Measurements from ENCODE around the gene IER3. TPM values are rescaled to one million over a fixed set of nuclear protein-coding genes. Genes with fewer than 3 reads are reported as not detected.
A peak's percentile ranks its signal among the peaks of the same experiment; 100 is the strongest.

The IER3 gene
- polyA plus RNA-seq, 1 of the 3 experiments (the other 2 are of a cell fraction): 12.9 TPM

DNA sequence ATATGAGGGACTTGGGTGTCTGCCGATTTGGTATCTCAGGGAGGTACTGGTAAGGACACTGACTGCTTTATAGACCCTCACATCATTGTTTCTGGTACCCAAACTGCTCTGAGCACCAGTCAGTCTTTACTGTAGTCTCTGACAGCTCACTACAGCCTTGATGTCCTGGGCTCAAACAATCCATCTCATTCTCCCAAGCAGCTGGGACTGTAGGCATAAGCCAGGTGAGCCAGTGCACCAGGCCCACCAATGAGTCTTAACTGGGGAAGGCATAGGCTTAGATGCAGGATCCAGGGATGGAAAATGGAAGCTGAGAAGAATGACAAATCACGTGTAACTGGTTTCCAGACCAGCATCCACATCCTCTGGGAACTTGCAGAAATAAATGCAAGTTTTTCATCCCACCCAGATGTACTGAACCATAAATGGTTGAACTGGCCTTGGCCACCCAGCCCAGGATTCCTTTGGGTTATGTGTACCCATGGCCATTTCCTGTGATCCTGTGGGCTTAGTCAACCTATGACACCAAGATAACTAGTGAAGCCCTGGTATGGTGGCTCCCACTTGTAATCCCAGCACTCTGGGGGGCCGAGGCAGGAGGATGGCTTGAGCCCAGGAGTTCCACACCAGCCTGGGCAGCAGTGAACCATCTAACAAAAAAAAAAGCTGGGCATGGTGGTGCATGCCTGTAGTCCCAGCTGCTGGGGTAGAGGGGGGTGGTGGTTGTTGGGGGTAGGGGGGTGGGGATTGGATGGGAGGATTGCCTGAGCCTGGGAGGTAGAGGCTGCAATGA, 18.4 kb downstream of the IER3 start:
- no peaks in the 10 kb centered on the region for H3K9me2 ChIP-seq
- DNase-seq: peak; percentile 41
- CTCF ChIA-PET: interaction anchor here (1.1 to 42.4 kb wide), 5 partner anchors 9 to 185 kb away, joined by 3 to 838 read pairs (median 3); partner anchors contain the start of genes DHX16, FLOT1, MDC1 and NRM
- peaks cover 88% of the 10 kb centered on the region for H3F3A ChIP-seq (replicated peaks; ENCODE audit: insufficient read depth)
- WGBS (ENCODE audit: low lambda C conversion rate): 37% methylated on average over 3 of the region's 3 CpGs
- peaks cover 21 to 31% of the 10 kb centered on the region in 2 experiments for H3K4me1 ChIP-seq (ENCODE audit: control insufficient read depth in 1 of 2, insufficient read depth in 2 of 2, low read depth in 1 of 2, low read length in 1 of 2)
- H3K36me3 ChIP-seq (replicated peaks in 1 of 2; ENCODE audit: control insufficient read depth in 1 of 2, insufficient read depth in 2 of 2, low read length in 1 of 2): peaks cover 52 to 58% of the 10 kb centered on the region in 2 experiments
- H3K27me3 ChIP-seq (ENCODE audit: insufficient read depth): no peaks in the 10 kb centered on the region
- H4K20me1 ChIP-seq (ENCODE audit: insufficient read depth): peaks cover 58% of the 10 kb centered on the region
- peak overlapping the region; percentile 29 to 93; a peak in 3 of 4 replicates for H3K27ac ChIP-seq (ENCODE audit: low read depth in 2 of 2, low read length in 1 of 2)
- no peak overlapping the region for H3K4me3 ChIP-seq (ENCODE audit: low read depth in 2 of 2, low read length in 1 of 2)
- TF ChIP-seq GATA2 (CRISPR knock-in tag; IDR thresholded peaks at IDR 0.05) (no peak), SIN3A (IDR thresholded peaks at IDR 0.05; ENCODE audit: borderline replicate concordance, low read depth, low read length) (peak; percentile 75; the same call in 1 of the 2 replicates), NFIC (IDR thresholded peaks at IDR 0.05; ENCODE audit: borderline replicate concordance) (peak; percentile 31; the same call in 1 of the 2 replicates), TEAD4 (IDR thresholded peaks at IDR 0.05; ENCODE audit: borderline replicate concordance, insufficient read depth) (no peak), YY1 (IDR thresholded peaks at IDR 0.05; ENCODE audit: low read depth) (0 out of 2 replicates have a peak, but pooled peaks have one; percentile 37), JUND (IDR thresholded peaks at IDR 0.05) (peak; percentile 29), POLR2AphosphoS5 (IDR thresholded peaks at IDR 0.05; ENCODE audit: low read depth, low read length) (peak; percentile 92), FOSL2 (IDR thresholded peaks at IDR 0.05; ENCODE audit: borderline replicate concordance, low read depth) (no peak; the same call in 1 of the 2 replicates), ELF1 (IDR thresholded peaks at IDR 0.05) (0 out of 2 replicates have a peak, but pooled peaks have one; percentile 41)
- TF ChIP-seq, protein P1, sequence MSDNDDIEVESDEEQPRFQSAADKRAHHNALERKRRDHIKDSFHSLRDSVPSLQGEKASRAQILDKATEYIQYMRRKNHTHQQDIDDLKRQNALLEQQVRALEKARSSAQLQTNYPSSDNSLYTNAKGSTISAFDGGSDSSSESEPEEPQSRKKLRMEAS (IDR thresholded peaks at IDR 0.05; ENCODE audit: low read depth): 0 out of 2 replicates have a peak, but pooled peaks have one; percentile 1
- TF ChIP-seq, protein P2, sequence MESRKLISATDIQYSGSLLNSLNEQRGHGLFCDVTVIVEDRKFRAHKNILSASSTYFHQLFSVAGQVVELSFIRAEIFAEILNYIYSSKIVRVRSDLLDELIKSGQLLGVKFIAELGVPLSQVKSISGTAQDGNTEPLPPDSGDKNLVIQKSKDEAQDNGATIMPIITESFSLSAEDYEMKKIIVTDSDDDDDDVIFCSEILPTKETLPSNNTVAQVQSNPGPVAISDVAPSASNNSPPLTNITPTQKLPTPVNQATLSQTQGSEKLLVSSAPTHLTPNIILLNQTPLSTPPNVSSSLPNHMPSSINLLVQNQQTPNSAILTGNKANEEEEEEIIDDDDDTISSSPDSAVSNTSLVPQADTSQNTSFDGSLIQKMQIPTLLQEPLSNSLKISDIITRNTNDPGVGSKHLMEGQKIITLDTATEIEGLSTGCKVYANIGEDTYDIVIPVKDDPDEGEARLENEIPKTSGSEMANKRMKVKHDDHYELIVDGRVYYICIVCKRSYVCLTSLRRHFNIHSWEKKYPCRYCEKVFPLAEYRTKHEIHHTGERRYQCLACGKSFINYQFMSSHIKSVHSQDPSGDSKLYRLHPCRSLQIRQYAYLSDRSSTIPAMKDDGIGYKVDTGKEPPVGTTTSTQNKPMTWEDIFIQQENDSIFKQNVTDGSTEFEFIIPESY (IDR thresholded peaks at IDR 0.05; ENCODE audit: borderline replicate concordance, low read depth): peak; percentile 51; the same call in 1 of the 2 replicates
- TF ChIP-seq, protein P3, sequence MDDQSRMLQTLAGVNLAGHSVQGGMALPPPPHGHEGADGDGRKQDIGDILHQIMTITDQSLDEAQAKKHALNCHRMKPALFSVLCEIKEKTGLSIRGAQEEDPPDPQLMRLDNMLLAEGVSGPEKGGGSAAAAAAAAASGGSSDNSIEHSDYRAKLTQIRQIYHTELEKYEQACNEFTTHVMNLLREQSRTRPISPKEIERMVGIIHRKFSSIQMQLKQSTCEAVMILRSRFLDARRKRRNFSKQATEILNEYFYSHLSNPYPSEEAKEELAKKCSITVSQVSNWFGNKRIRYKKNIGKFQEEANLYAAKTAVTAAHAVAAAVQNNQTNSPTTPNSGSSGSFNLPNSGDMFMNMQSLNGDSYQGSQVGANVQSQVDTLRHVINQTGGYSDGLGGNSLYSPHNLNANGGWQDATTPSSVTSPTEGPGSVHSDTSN (IDR thresholded peaks at IDR 0.05): peak; percentile 42
- TF ChIP-seq, protein P4, sequence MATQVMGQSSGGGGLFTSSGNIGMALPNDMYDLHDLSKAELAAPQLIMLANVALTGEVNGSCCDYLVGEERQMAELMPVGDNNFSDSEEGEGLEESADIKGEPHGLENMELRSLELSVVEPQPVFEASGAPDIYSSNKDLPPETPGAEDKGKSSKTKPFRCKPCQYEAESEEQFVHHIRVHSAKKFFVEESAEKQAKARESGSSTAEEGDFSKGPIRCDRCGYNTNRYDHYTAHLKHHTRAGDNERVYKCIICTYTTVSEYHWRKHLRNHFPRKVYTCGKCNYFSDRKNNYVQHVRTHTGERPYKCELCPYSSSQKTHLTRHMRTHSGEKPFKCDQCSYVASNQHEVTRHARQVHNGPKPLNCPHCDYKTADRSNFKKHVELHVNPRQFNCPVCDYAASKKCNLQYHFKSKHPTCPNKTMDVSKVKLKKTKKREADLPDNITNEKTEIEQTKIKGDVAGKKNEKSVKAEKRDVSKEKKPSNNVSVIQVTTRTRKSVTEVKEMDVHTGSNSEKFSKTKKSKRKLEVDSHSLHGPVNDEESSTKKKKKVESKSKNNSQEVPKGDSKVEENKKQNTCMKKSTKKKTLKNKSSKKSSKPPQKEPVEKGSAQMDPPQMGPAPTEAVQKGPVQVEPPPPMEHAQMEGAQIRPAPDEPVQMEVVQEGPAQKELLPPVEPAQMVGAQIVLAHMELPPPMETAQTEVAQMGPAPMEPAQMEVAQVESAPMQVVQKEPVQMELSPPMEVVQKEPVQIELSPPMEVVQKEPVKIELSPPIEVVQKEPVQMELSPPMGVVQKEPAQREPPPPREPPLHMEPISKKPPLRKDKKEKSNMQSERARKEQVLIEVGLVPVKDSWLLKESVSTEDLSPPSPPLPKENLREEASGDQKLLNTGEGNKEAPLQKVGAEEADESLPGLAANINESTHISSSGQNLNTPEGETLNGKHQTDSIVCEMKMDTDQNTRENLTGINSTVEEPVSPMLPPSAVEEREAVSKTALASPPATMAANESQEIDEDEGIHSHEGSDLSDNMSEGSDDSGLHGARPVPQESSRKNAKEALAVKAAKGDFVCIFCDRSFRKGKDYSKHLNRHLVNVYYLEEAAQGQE (IDR thresholded peaks at IDR 0.05; ENCODE audit: low read depth, low read length): no peak
- no peak overlapping the region for H3K4me2 ChIP-seq
- H3K79me2 ChIP-seq (ENCODE audit: insufficient read depth): peaks cover 47% of the 10 kb centered on the region
- POLR2A ChIA-PET: interaction anchor here (1.0 to 1.9 kb wide), 4 partner anchors 47 to 103 kb away, joined by 3 to 8 read pairs (median 3); partner anchors contain the start of gene DHX16
- no peak overlapping the region for H2AFZ ChIP-seq (ENCODE audit: low read depth)
- peak overlapping the region; percentile 100; the same call in 1 of the 2 replicates for H3K9ac ChIP-seq
- H3K9me3 ChIP-seq: no peaks in the 10 kb centered on the region
